ENCODE measurements around the gene BOLL.
A peak's percentile ranks its signal among the peaks of the same experiment; 100 is the strongest.
"Not testable (repeated sequence)": the region's sequence is repeated elsewhere in the genome, so short reads cannot be mapped to it uniquely, and the experiment has no call there.

Gene BOLL

GRCh38 chr2:197795277-197795676, 10.2 kb upstream of the BOLL start:
- DNase-seq: no peak

GRCh38 chr2:197793456-197793855, 8.3 kb upstream of the BOLL start:
- no peak for DNase-seq

- peak; percentile 82 for DNase-seq
Measured at GRCh38 chr2:197786010-197786877, 1.1 kb upstream of the BOLL start.

- DNase-seq: no peak
Measured at GRCh38 chr2:197782126-197782525, 3.0 kb downstream of the BOLL start.

- DNase-seq: no peak
Measured at GRCh38 chr2:197779261-197779660, 5.9 kb downstream of the BOLL start.

GRCh38 chr2:197777823-197778407, 7.2 kb downstream of the BOLL start:
- peak; percentile 25 for DNase-seq

GRCh38 chr2:197760293-197760657, 24.8 kb downstream of the BOLL start:
- DNase-seq: no peak

GRCh38 chr2:197759625-197760292, 25.4 kb downstream of the BOLL start:
- no peak for DNase-seq

GRCh38 chr2:197759013-197759412, 26.1 kb downstream of the BOLL start:
- DNase-seq: no peak

- no peak for DNase-seq
Measured at GRCh38 chr2:197740200-197740599, 44.9 kb downstream of the BOLL start.

- not testable (repeated sequence) for DNase-seq
Measured at GRCh38 chr2:197728555-197729544, 56.3 kb downstream of the BOLL start.

- DNase-seq: no peak
Measured at GRCh38 chr2:197727011-197727410, 58.1 kb downstream of the BOLL start.

GRCh38 chr2:197717863-197718262, 67.3 kb downstream of the BOLL start:
- DNase-seq: no peak

- DNase-seq: no peak
Measured at GRCh38 chr2:197713271-197713670, 71.8 kb downstream of the BOLL start.

GRCh38 chr2:197711578-197711977, 73.5 kb downstream of the BOLL start:
- DNase-seq: no peak

GRCh38 chr2:197710424-197711042, 74.6 kb downstream of the BOLL start:
- DNase-seq: peak; percentile 40

GRCh38 chr2:197709140-197709539, 76.0 kb downstream of the BOLL start:
- DNase-seq: not testable (repeated sequence)

- DNase-seq: no peak
Measured at GRCh38 chr2:197708331-197708730, 76.8 kb downstream of the BOLL start.

GRCh38 chr2:197707316-197708213, 77.6 kb downstream of the BOLL start:
- DNase-seq: no peak

- no peak for DNase-seq
Measured at GRCh38 chr2:197706839-197707207, 78.3 kb downstream of the BOLL start.
